ENCODE measurements around the gene LTB4R.

Gene LTB4R

DNA sequence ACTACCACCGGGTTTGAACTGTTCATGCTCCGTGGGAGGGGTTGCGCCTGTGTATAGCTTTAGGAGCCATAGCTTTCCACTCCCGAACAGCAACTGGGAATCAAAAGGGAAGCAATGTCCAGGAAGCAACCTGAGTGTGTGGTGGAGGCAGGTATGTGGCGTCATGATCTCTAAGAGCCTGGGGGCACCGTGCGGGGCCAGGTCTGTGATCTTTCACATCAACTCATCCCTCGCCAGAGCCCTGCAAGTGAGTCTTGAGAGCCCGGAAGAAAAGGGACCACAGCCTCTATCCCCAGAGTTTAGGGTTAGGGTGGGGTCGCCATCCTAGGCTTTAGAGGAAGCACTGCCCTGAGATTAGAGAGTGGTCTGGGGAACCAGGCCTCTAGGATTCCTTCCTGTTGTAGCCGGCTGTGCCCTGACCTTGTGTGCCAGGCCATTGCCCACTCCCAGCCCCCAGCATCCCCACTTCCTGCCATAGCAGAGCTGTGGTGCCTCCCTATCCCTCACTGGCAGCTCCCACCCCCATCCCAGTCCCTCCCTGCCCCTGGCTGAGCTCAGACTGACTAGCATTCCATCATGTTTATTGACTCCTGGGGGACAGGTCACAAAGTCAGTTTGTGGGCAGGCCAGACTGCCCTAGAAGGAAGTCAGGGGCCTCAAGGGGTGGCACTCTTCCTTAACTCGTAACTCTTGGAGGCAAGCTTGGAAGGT lies 24.3 kb downstream of the LTB4R start:
- no peak for TF ChIP-seq EZH2phosphoT487 (IDR thresholded peaks at IDR 0.05; ENCODE audit: low read depth)
- no peak for TF ChIP-seq CTCF (IDR thresholded peaks at IDR 0.05; ENCODE audit: low read depth, low read length)
- Histone ChIP-seq H3K4me2 (ENCODE audit: low read length) (no peak overlapping the region), H3K4me1 (ENCODE audit: low read length) (peaks cover 23% of the 10 kb centered on the region), H3K9me3 (ENCODE audit: insufficient read depth, low read length) (no peaks in the 10 kb centered on the region), H2AFZ (ENCODE audit: low read depth, low read length) (no peak overlapping the region), H3K36me3 (replicated peaks; ENCODE audit: low read depth, low read length) (no peaks in the 10 kb centered on the region), H3K4me3 (ENCODE audit: low read length) (no peak overlapping the region), H4K20me1 (ENCODE audit: insufficient read depth, low read length) (no peaks in the 10 kb centered on the region), H3K27ac (ENCODE audit: low read length) (no peak overlapping the region), H3K27me3 (ENCODE audit: low read depth, low read length) (peaks cover 26% of the 10 kb centered on the region), H3K9ac (ENCODE audit: low read length) (no peak overlapping the region), H3K79me2 (ENCODE audit: low read length) (no peaks in the 10 kb centered on the region)

- Histone ChIP-seq H3K9ac (ENCODE audit: low read length) (no peak overlapping the region), H3K4me3 (ENCODE audit: low read length) (no peak overlapping the region), H3K27ac (ENCODE audit: low read length) (no peak overlapping the region), H3K4me2 (ENCODE audit: low read length) (no peak overlapping the region), H2AFZ (ENCODE audit: low read depth, low read length) (no peak overlapping the region), H3K9me3 (ENCODE audit: insufficient read depth, low read length) (no peaks in the 10 kb centered on the region), H3K36me3 (replicated peaks; ENCODE audit: low read depth, low read length) (no peaks in the 10 kb centered on the region), H3K79me2 (ENCODE audit: low read length) (no peaks in the 10 kb centered on the region), H4K20me1 (ENCODE audit: insufficient read depth, low read length) (no peaks in the 10 kb centered on the region), H3K4me1 (ENCODE audit: low read length) (peaks cover 17% of the 10 kb centered on the region), H3K27me3 (ENCODE audit: low read depth, low read length) (peaks cover 26% of the 10 kb centered on the region)
- TF ChIP-seq EZH2phosphoT487 (IDR thresholded peaks at IDR 0.05; ENCODE audit: low read depth) (no peak), CTCF (IDR thresholded peaks at IDR 0.05; ENCODE audit: low read depth, low read length) (no peak)
These were observed 26.0 kb downstream of the LTB4R start for GRCh38 chr14:24337144-24337823.

GRCh38 chr14:24337824-24338175 lies 26.5 kb downstream of the LTB4R start:
- H3K27me3 ChIP-seq (ENCODE audit: low read depth, low read length) = peaks cover 24% of the 10 kb centered on the region
- no peak for TF ChIP-seq CTCF (IDR thresholded peaks at IDR 0.05; ENCODE audit: low read depth, low read length)
- no peak for TF ChIP-seq EZH2phosphoT487 (IDR thresholded peaks at IDR 0.05; ENCODE audit: low read depth)

GRCh38 chr14:24338843-24339242 lies 27.5 kb downstream of the LTB4R start:
- peaks cover 20% of the 10 kb centered on the region for H3K27me3 ChIP-seq (ENCODE audit: low read depth, low read length)
- no peaks in the 10 kb centered on the region for H3K9me3 ChIP-seq (ENCODE audit: insufficient read depth, low read length)
- H4K20me1 ChIP-seq (ENCODE audit: insufficient read depth, low read length) = no peaks in the 10 kb centered on the region
- peak overlapping the region; percentile 79; the same call in 1 of the 2 replicates for H3K4me3 ChIP-seq (ENCODE audit: low read length)
- H3K4me1 ChIP-seq (ENCODE audit: low read length) = peaks cover 13% of the 10 kb centered on the region
- H3K79me2 ChIP-seq (ENCODE audit: low read length) = no peaks in the 10 kb centered on the region
- TF ChIP-seq EZH2phosphoT487 (IDR thresholded peaks at IDR 0.05; ENCODE audit: low read depth) (no peak), CTCF (IDR thresholded peaks at IDR 0.05; ENCODE audit: low read depth, low read length) (no peak)
- H3K27ac ChIP-seq (ENCODE audit: low read length) = no peak overlapping the region
- H3K9ac ChIP-seq (ENCODE audit: low read length) = no peak overlapping the region
- peak overlapping the region; percentile 79 for H3K4me2 ChIP-seq (ENCODE audit: low read length)
- no peaks in the 10 kb centered on the region for H3K36me3 ChIP-seq (replicated peaks; ENCODE audit: low read depth, low read length)
- H2AFZ ChIP-seq (ENCODE audit: low read depth, low read length) = no peak overlapping the region

More at GRCh38 chr14:24337824-24338175, 26.5 kb downstream of the LTB4R start:
- Histone ChIP-seq H3K4me2 (ENCODE audit: low read length) (no peak overlapping the region), H3K9me3 (ENCODE audit: insufficient read depth, low read length) (no peaks in the 10 kb centered on the region), H3K79me2 (ENCODE audit: low read length) (no peaks in the 10 kb centered on the region), H2AFZ (ENCODE audit: low read depth, low read length) (no peak overlapping the region), H3K9ac (ENCODE audit: low read length) (no peak overlapping the region), H3K36me3 (replicated peaks; ENCODE audit: low read depth, low read length) (no peaks in the 10 kb centered on the region), H3K4me3 (ENCODE audit: low read length) (no peak overlapping the region), H3K4me1 (ENCODE audit: low read length) (peaks cover 12% of the 10 kb centered on the region), H3K27ac (ENCODE audit: low read length) (no peak overlapping the region), H4K20me1 (ENCODE audit: insufficient read depth, low read length) (no peaks in the 10 kb centered on the region)

Data from OCI-LY3 (cell line).